Iris pigment epithelial cell (primary cell): Measurements from ENCODE around the gene EIF3B.
"Not testable (repeated sequence)": the region's sequence is repeated elsewhere in the genome, so short reads cannot be mapped to it uniquely, and the experiment has no call there.

Experiments
- DNase-seq: peaks from one replicate; pipeline ENCODE4 v3.0.0-alpha.2; 2011; ENCODE audit warnings: low read depth

The EIF3B gene

DNA sequence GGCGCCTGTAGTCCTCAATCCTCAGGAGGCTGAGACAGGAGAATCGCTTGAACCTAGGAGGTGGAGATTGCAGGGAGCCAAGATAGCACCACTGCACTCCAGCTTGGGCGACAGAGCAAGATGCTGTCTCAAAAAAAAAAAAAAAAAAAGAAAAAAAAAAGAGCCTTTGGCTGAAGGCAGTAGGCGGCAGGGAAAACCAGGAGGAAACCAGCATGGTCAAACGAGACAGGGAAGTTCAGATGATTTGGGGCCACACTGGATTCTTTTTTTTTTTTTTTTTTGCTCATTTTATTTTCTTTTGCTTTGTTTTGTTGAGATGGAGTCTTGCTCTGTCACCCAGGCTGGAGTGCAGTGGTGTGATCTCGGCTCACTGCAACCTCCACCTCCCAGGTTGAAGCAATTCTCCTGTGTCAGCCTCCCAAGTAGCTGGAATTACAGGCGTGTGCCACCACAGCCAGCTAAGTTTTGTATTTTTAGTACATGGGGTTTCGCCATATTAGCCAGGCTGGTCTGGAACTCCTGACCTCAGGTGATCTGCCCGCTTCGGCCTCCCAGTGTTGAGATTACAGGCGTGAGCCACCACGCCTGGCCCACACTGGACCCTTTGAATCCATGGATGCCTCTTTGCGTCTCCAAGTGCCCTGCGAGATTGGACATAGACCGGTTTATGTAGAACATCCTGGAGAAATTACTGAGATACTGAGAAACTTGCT lies 7.1 kb upstream of the EIF3B start:
- DNase-seq, result not testable (repeated sequence)

DNA sequence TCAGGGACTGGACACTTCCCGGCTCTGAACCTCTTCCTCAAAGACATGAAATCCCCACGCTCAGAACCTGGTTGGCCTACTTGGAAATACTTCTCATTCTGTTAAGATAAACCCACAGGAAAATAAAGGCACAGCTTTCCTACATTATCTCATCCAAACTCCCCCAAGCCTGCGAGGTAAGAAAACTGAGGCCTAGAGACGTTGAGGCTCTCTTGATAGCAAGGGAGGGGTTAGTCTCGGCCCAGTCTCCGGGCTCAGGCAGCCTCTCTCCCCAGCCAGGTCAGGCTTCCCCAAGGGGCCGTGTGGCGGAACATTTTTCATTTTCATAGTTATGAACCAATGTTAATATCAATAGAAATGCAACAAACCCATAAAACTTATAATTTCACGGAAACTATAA lies 4.6 kb upstream of the EIF3B start:
- DNase-seq, result no peak

DNA sequence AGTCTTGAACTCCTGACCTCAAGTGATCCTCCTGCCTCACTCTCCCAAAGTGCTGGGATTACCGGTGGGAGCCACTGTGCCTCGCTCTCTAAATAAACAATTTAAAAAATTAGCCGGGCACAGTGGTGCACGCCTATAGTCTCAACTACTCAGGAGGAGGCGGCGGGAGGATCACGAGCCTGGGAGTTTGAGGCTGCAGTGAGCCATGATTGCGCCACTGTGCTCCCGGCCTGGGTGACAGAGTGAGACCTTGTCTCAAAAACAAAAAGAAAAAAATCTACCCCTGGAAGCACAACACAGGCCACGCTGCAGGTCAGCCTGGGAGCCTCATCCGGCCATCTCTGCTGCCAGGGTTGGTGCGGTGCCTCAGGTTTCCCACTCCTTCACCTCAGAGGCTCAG lies 3.8 kb upstream of the EIF3B start:
- no peak for DNase-seq

DNA sequence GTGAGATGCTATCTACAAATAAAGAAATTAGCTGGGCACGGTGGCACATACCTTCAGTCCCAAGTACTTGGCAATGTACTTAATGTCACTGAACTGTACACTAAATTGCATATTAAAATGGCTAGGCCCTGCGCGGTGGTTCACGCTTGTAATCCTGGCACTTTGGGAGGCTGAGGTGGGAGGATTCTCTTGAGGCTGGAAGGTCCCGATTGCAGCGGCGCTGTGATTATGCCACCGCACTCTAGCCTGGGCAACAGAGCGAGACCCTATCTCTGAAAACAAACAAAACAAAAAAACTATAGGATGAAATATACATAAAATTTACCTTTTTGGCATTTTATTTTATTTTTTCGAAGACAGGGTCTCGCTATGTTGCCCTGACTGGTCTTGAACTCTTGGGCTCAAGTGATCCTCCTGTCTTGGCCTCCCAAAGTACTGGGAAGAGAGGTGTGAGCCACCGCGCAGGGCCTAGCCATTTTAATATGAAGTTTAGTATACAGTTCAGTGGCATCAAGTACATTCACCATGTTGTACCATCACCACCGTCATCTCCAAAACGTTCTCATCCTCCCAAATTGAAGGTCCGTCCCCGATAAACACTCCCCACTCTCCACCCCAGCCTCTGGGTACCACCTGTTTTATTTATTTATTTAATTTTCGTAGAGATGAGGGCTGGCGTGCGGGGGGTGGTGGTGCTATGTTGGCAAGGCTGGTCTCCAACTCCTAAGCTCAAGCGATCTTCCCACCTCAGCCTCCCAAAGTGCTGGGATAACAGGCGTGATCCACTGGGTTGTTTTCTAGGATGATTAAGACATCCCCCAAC lies 1.3 kb upstream of the EIF3B start:
- DNase-seq, result no peak

DNA sequence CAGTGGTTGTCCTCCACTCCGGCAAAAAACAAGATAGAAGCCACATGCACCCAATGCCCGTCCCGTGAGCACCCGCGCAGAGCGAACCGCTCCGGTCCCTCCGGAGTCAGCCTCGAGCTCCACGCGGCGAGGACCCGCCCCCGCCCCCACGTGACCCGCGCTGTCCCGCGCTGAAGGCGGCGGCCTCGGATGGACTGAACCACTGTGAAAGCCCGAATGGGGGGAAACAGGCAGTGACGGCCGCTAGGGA lies 766 bp upstream of the EIF3B start:
- DNase-seq, result peak; percentile 88

DNA sequence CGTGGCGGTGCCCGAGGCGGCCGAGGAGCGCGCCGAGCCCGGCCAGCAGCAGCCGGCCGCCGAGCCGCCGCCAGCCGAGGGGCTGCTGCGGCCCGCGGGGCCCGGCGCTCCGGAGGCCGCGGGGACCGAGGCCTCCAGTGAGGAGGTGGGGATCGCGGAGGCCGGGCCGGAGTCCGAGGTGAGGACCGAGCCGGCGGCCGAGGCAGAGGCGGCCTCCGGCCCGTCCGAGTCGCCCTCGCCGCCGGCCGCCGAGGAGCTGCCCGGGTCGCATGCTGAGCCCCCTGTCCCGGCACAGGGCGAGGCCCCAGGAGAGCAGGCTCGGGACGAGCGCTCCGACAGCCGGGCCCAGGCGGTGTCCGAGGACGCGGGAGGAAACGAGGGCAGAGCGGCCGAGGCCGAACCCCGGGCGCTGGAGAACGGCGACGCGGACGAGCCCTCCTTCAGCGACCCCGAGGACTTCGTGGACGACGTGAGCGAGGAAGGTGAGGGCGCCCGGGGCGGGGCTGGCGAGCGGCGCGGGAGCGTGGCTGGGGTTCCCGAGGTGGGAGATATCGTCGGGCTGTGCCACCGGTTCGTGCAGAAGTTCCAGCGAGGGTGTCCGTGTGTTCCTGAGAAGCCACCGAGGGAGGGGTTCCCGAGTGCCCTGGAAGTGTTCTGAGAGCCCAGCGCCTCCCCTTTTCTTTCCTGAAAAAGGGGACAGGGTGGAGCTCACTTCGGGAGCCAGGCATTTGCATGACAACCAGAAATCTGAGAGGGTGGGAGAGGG lies 495 bp downstream of the EIF3B start:
- no peak for DNase-seq

DNA sequence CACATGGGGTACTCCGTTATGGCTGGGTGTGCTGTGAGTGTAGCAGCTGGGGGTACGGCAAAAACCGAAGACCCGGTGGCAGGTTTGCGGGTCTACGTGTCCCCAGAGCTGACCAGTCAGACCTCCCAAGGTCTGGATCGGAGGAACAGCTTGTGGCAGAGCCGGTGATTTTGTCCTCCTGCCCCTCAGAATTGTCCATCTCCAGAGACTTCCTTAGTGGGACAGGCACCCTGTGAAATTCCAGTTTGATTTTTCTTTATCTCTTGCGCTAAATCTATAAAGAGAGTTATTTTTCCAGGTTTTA lies 1.0 kb downstream of the EIF3B start:
- DNase-seq, result no peak

DNA sequence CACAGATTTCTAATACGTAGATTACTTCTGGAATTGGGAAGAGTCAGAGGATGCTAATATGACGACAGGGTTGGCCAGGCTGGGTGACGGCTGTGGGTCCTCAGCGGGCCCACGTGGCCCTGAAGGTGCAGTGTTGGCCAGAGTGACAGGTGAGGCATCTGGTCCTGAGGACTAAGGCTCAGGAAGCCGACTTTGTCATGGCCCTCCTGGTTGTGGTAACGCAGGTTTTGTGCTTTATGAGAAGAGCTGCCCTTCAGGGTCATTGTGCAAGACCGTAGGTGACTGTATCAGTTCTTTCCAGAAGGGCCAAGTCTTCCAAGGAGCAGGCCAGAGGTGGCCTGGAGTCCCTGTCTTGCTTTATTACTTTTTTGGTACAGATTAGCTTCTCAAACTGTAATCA lies 2.5 kb downstream of the EIF3B start:
- no peak for DNase-seq

DNA sequence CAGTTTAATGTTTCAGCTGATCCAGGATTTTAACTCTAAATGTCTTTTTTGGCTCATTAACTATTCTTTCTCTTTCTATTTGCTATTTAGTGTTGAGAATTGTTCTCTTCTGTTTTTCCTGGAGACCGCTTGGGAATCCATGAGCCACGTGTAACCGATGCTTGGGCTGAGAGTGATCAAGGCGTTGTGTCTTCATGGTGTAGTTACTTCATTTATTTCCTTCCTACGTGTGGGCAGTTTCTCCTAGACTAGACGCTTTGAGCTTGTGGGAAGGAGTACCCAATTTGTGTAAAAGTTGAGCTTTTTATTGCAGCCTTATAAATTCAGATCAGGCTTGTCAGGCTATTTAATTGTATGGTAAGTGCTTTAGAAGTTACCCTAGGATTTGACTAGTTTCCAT lies 2.9 kb downstream of the EIF3B start:
- no peak for DNase-seq

DNA sequence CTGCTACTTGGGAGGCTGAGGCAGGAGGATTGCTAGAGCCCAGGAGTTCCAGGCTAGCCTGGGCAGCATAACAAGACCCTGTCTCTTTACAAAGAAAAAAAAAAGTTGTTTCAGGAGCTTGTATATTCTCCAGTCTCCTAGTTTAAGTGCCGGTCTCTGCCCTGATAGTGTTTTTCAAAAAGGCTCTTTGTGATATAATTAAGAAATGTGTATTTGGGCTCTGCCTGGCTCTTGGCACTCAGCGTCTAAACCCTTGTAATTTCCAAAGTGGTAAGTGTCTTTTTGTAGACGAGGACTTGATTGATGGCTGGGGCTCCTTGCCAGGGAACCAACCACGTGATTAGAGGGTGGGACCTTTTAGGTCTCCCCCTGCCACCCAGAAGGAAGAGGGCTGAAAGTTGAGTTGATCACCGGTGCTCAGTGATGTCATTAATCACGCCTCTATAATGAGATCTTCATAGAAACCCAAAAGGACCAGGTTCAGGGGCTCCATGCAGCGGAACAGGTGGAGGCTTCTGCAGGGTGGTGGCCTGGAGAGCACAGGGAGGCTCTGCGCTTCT lies 4.4 kb downstream of the EIF3B start:
- DNase-seq, result no peak

DNA sequence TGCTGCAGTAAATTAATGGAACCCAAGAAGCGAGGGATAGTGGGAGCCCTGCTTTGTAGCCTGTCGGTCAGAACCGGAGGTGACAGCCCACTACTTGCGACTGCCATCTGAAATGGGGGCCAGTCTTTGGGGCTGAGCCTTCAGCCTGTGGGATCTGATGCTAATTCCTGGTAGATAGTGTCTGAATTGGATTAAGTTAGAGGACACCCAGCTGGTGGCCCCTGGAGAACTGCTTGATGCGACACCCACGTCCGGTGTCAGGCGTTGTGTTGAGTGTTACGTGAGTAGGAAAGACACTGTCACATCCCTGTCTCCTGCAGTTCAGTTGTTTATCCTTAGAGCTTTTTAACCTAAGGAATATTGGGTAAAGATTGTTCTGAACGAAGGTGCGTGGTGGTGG lies 5.0 kb downstream of the EIF3B start:
- no peak for DNase-seq

DNA sequence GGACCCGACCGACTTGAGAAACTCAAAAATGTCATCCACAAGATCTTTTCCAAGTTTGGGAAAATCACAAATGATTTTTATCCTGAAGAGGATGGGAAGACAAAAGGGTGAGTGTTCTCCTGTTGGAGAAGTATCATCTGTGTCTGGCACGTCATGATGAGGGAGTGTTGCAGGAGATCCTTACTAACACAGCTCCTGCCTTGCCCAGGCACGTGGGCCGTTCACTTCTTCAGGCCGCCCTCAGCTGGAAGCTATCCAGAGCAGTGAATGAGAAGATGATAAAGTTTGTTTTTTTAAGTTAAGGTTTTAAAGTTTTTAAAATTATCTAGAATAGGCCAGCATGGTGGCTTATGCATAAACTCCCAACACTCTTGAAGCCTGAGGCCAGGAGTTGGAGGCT lies 6.2 kb downstream of the EIF3B start:
- peak; percentile 37 for DNase-seq

DNA sequence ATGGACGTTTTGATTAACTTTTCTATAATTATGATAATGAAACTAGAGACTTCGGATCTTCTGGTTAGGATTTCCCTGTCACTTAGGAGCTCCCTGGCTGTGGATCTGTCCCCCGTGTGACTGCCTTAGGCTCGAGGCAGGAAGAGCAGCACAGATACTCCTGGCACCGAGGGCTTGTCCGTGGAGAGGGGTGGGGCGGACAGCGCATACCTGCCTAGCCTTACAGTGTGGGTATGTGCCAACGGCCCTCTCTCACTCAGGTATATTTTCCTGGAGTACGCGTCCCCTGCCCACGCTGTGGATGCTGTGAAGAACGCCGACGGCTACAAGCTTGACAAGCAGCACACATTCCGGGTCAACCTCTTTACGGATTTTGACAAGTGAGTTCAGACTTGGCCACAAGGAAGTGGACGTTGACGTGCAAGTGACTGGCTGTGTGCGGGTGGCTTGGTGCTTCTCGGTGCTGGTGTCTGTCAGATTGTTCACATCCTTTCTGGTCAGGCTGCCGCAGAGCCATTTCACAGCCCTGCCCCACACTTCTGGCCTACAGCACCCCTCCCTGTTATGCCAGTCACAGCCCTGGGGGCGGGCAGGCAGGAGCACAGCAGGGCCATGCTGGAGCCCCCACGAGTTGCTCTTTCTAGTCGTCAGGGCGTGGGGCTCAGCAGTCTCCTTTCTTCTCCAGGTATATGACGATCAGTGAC lies 7.9 kb downstream of the EIF3B start:
- DNase-seq, result no peak

DNA sequence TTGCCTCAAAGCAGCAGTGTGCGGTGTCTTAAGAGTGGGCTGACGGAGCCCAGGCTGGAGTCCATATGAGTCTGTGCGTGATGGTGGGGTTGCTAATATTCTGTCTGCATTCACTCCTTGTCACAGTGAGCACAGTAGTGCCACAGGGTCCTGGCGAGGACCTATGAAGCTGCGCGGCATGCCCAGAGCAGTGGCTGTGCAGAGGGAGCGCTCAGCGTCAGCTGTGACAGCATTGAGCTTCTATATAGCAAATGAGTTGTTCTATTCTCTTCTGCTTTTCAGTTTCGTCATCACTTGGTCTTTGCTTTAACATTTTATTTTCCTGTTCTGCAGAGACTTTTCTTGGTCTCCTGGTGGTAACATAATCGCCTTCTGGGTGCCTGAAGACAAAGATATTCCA lies 14.5 kb downstream of the EIF3B start:
- no peak for DNase-seq

DNA sequence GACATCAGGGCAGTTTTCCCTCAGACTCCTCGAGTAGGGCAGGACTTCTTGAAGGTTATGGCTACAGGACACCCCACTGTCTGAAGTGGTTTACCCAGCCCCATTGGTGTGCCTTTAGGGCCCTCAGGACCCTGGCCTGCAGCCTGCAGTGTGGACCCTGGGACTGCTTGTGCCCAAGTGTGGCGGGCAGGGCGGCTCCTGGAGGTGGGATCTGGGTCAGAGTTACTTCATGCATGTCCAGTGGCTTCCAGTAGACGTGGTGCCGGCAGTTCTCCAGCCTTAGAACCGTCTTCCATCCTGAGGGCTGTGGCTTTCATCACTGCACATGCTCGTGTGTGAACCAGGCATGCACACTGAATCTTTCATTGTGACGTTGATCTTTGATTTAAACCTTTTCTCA lies 16.7 kb downstream of the EIF3B start:
- DNase-seq, result no peak

DNA sequence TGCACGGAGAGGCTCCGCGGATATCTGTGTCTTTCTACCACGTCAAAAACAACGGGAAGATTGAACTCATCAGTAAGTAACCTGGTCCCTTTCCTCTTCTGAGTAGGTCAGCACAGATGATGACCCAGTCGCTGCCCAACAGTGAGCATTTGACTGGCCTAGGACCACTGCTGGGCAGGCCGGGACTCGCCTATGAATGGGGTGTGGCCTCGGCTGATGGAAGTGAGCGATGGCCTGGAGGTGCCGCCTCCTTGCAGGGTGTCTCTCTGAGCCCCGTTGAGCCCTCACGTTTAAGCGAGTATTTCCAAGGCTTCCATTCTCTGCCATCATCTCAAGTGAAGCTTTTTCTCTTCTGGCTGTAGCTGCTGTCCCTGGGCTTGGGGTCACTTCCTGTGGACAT lies 18.1 kb downstream of the EIF3B start:
- no peak for DNase-seq

DNA sequence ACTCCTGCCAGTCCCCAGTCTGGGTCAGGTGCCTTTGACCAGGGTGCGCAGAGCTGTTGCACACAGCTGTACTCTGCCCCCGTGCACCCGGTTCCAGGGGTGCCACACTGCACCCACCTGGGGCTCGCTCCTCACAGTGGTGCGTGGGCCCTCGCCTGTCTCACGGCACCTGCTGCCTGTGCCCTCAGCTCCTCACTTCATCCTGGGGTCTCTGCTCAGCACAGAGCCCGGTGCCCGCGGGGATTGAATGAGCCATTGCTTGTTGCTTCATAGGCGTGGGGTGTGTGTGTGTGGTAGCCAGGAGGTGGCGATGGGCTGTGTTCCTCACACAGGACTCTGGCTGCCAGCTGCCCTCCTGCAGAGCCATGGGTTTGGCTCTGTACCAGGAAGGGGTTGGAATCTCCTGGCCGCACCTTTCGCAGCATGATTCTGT lies 18.5 kb downstream of the EIF3B start:
- DNase-seq, result peak; percentile 21

DNA sequence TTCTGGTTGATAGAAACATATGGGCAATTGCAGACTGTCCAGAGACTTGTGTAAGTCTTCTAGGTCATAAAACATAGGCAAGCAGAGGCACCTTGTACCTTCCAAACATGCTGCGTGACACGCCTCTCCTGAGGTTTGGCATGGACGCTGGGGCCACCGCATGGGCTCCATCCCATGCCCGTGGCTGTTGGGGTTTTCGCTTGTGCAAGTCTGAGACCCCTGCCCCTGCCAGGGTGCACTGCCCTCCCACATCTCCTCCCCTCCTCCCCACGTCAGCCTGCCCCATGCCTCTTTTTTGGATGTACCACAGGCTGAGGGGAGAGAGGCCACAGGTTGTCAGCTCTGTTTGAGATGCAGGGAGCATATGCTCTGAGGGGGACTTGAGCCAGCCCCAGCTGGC lies 19.0 kb downstream of the EIF3B start:
- DNase-seq, result no peak

DNA sequence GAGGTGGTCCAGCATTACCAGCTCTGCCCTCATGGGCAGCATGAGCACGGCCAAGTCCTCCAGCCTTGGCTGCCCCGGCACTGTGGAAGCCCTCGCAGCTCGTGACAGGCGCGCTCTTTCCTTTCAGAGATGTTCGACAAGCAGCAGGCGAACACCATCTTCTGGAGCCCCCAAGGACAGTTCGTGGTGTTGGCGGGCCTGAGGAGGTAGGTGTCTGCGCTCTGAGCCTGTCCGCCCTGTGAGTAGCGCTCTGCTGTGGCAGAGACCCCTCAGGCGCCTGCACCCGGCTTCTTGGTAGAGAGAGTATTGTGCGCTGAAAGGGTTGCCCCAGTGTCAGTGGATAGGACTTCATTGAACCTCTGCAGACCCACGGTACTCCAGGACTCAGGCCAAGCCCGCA lies 19.8 kb downstream of the EIF3B start:
- DNase-seq, result no peak

DNA sequence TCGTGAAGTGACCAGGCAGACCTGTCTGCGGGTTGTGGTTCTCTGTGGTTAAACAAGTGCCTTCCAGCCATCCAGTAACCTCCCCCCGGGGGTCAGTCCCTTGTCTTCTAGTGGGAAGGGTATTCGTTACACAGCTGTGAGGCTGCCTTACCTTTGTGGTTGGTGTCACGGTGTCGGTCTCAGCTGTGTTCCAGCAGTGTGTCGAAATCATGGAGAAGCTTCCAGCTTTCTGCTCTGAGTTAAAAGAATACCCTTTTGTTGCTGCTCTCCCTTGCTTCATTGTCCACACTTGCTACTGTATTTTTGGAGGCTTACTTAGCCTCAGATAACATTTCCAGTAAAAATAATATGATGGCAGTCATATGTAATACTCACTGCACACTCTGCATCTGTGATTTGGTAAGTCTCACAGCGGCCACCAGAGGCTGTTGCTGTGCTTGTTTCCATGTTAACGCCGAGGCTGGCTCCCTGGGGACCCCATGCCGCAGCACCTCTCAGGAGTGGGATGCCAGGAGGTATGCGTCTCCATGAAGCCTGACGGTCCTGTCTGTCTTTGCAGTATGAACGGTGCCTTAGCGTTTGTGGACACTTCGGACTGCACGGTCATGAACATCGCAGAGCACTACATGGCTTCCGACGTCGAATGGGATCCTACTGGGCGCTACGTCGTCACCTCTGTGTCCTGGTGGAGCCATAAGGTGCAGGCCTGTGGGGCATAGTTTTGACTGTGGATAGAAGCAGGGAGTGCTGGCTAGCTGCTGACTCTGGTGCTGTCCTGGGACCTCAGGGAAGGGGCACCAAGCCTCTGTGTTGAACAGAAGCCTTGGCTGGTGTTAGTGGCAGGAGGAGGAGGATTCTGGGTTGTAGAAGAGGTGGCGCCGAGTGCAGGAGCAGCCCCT lies 20.5 kb downstream of the EIF3B start:
- DNase-seq, result no peak

DNA sequence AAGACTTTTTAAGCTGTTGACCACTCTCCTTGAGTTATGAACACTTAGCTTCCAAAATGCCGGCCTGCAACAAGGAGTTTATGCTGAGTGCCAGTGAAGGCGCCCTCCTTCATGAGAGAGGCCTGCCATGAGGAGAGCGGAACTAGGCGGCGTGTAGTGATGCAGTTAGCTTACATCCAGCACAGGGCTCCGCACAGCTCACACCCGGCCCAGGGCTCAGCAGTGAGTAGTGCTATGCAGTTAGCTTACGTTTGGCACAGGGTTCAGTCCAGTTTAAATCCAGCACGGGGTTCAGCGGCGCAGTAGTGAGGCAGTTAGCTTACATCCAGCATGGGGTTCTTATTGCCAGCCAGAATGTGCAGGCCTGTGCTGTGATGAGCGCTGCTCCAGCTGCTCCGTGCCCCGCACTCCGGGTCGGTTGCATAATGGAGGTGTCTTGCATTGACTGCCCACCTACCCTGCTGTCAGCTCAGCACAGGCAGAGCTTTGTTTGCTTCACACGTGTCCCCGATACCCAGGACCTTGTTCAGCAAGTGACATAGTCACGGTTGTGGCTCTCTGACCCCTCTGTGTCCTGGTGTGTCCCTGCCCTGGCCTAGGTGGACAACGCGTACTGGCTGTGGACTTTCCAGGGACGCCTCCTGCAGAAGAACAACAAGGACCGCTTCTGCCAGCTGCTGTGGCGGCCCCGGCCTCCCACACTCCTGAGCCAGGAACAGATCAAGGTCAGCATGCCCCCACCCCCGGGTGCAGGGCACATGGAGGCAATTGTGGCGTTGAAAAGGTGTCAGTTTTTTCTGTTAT lies 21.9 kb downstream of the EIF3B start:
- DNase-seq, result no peak
